H1 (cell line): Measurements from ENCODE around the gene TMEM125. TPM values are rescaled to one million over a fixed set of nuclear protein-coding genes. Genes with fewer than 3 reads are reported as not detected.

Experiments used
- CTCF ChIA-PET: fragments of 300-600 bp; sonication (Branson Sonifier 250); formaldehyde crosslinking; loops from one replicate; lab custom pipeline; 2021; ENCODE audit not compliant: partially characterized antibody; lab: Charles Lee
- POLR2A ChIA-PET: fragments of 300-600 bp; sonication (Branson Sonifier 250); formaldehyde crosslinking; loops from one replicate; lab custom pipeline; 2021; ENCODE audit warnings: inconsistent platforms; ENCODE audit not compliant: partially characterized antibody; lab: Charles Lee
- DNase-seq, 2 experiments: peaks; one replicate each; pipeline versions ENCODE4 v3.0.0 to v3.0.0-alpha.2; 2010 to 2022; ENCODE audit warnings: low spot score in 2 of 2, low read depth in 1 of 2, mixed read lengths in 1 of 2
- FAIRE-seq: peaks from 2 replicates; lab custom pipeline; 2011; peaks lifted over from hg19 to GRCh38; lab: Jason Lieb, UNC
- H2AFZ ChIP-seq: 2 replicates; pipeline ENCODE4 v1.8.1; 2012; ENCODE audit warnings: low read length, inconsistent platforms
- H2AK5ac ChIP-seq: 2 replicates; pipeline ENCODE4 v1.6.1; 2013; ENCODE audit warnings: low read depth, low read length
- H2BK120ac ChIP-seq: replicated peaks from 2 replicates; pipeline ENCODE3; 2013; ENCODE audit warnings: low read depth, low read length, inconsistent platforms
- H2BK12ac ChIP-seq: 2 replicates; pipeline ENCODE4 v1.6.1; 2013; ENCODE audit warnings: low read depth, low read length
- H2BK15ac ChIP-seq: 2 replicates; pipeline ENCODE4 v1.6.1; 2013; ENCODE audit warnings: low read length
- H2BK20ac ChIP-seq: 2 replicates; pipeline ENCODE4 v1.6.1; 2013; ENCODE audit warnings: low read length
- H2BK5ac ChIP-seq: 2 replicates; pipeline ENCODE4 v1.6.1; 2013; ENCODE audit warnings: low read depth, low read length
- H3K14ac ChIP-seq: 2 replicates; pipeline ENCODE4 v1.6.1; 2013; ENCODE audit warnings: inconsistent platforms; ENCODE audit not compliant: insufficient read length
- H3K18ac ChIP-seq: 2 replicates; pipeline ENCODE4 v1.6.1; 2013; ENCODE audit warnings: low read length; ENCODE audit errors: extremely low read depth
- H3K23ac ChIP-seq: 2 replicates; pipeline ENCODE4 v1.6.1; 2013; ENCODE audit warnings: inconsistent platforms; ENCODE audit not compliant: insufficient read length
- H3K23me2 ChIP-seq: 2 replicates; pipeline ENCODE4 v1.6.1; 2013; ENCODE audit warnings: low read depth, low read length
- H3K27ac ChIP-seq: 2 replicates; pipeline ENCODE4 v1.6.1; 2011; ENCODE audit warnings: low read depth, low read length, inconsistent platforms
- H3K27me3 ChIP-seq, 4 experiments: replicated peaks in 1 of 4; 1 replicate in 1 of 4; 2 replicates in 3 of 4; pipeline versions ENCODE4 v1.6.1 to v1.8.1; 2011 to 2013; ENCODE audit warnings: low read length in 3 of 4, mild to moderate bottlenecking in 3 of 4, inconsistent platforms in 2 of 4, mixed read lengths in 2 of 4, moderate library complexity in 1 of 4; ENCODE audit not compliant: control insufficient read depth in 3 of 4, insufficient read depth in 3 of 4; ENCODE audit errors: extremely low read depth in 1 of 4
- H3K36me3 ChIP-seq, 4 experiments: 2 replicates each; pipeline versions ENCODE4 v1.6.1 to v1.8.1; 2011 to 2013; ENCODE audit warnings: mild to moderate bottlenecking in 4 of 4, low read length in 3 of 4, moderate library complexity in 2 of 4, control low read depth in 1 of 4, inconsistent platforms in 1 of 4; ENCODE audit not compliant: insufficient read depth in 4 of 4, control insufficient read depth in 2 of 4
- H3K4ac ChIP-seq: replicated peaks from 2 replicates; pipeline ENCODE3; 2013; ENCODE audit warnings: low read length, low read depth, mixed read lengths, inconsistent platforms; ENCODE audit not compliant: insufficient read length
- H3K4me1 ChIP-seq, 4 experiments: replicated peaks in 1 of 4; 1 replicate in 1 of 4; 2 replicates in 3 of 4; pipeline versions ENCODE4 v1.6.1 to v1.8.1; 2011 to 2013; ENCODE audit warnings: low read length in 3 of 4, inconsistent platforms in 2 of 4, mixed read lengths in 1 of 4; ENCODE audit not compliant: insufficient read depth in 4 of 4, control insufficient read depth in 3 of 4
- H3K4me2 ChIP-seq, 2 experiments: 2 replicates each; pipeline versions ENCODE4 v1.6.1 to v1.8.1; 2011 to 2013; ENCODE audit warnings: low read depth in 2 of 2, low read length in 2 of 2, control low read depth in 1 of 2, inconsistent platforms in 1 of 2, mild to moderate bottlenecking in 1 of 2; ENCODE audit not compliant: insufficient read depth in 1 of 2
- H3K4me3 ChIP-seq, 4 experiments: fragments of 200-600, 300-600 bp in 1 of 4; sonication (generic), shearing (Covaris generic), sonication (Bioruptor Twin) in 1 of 4; 2 replicates each; pipeline versions ENCODE4 v1.5.1 to v1.8.1; 2011 to 2016; ENCODE audit warnings: low read length in 4 of 4, low read depth in 3 of 4, control low read depth in 2 of 4, inconsistent platforms in 2 of 4, mild to moderate bottlenecking in 2 of 4, mixed read lengths in 1 of 4, moderate library complexity in 1 of 4; ENCODE audit not compliant: insufficient read depth in 2 of 4; ENCODE audit errors: extremely low read depth in 1 of 4
- H3K56ac ChIP-seq: replicated peaks from 2 replicates; pipeline ENCODE3; 2013; ENCODE audit warnings: low read depth, mild to moderate bottlenecking, mixed read lengths, low read length, inconsistent platforms; ENCODE audit not compliant: insufficient read length
- H3K79me1 ChIP-seq: 2 replicates; pipeline ENCODE4 v1.6.1; 2013; ENCODE audit warnings: low read depth, low read length, control low read depth
- H3K79me2 ChIP-seq, 2 experiments: 2 replicates each; pipeline versions ENCODE4 v1.6.1 to v1.8.1; 2012 to 2013; ENCODE audit warnings: low read length in 2 of 2, mild to moderate bottlenecking in 2 of 2, inconsistent platforms in 1 of 2; ENCODE audit not compliant: insufficient read depth in 2 of 2, control insufficient read depth in 1 of 2
- H3K9ac ChIP-seq, 4 experiments: replicated peaks in 1 of 4; 1 replicate in 1 of 4; 2 replicates in 3 of 4; pipeline versions ENCODE4 v1.6.1 to v1.8.1; 2011 to 2013; ENCODE audit warnings: low read depth in 3 of 4, low read length in 3 of 4, control low read depth in 2 of 4, mild to moderate bottlenecking in 2 of 4, moderate library complexity in 2 of 4, inconsistent platforms in 1 of 4; ENCODE audit errors: extremely low read depth in 1 of 4
- H3K9me3 ChIP-seq, 2 experiments: 2 replicates each; pipeline versions ENCODE4 v1.6.1 to v1.8.1; 2012 to 2013; ENCODE audit warnings: mild to moderate bottlenecking in 2 of 2, moderate library complexity in 2 of 2, control low read depth in 1 of 2, inconsistent platforms in 1 of 2, low read depth in 1 of 2, low read length in 1 of 2, mixed read lengths in 1 of 2; ENCODE audit not compliant: insufficient read depth in 2 of 2
- H4K20me1 ChIP-seq, 2 experiments: replicated peaks in 1 of 2; 2 replicates each; pipeline versions ENCODE3 to v1.8.1; 2011 to 2013; ENCODE audit warnings: inconsistent platforms in 2 of 2, low read length in 2 of 2, mild to moderate bottlenecking in 1 of 2; ENCODE audit not compliant: insufficient read depth in 2 of 2, control insufficient read depth in 1 of 2
- H4K5ac ChIP-seq: 2 replicates; pipeline ENCODE4 v1.6.1; 2013; ENCODE audit warnings: low read length, low read depth, mixed read lengths, inconsistent platforms; ENCODE audit not compliant: insufficient read length
- H4K8ac ChIP-seq: 2 replicates; pipeline ENCODE4 v1.8.0; 2013; ENCODE audit warnings: mild to moderate bottlenecking, moderate library complexity, low read length, inconsistent platforms; ENCODE audit not compliant: insufficient read depth; ENCODE audit errors: extremely low read depth
- H4K91ac ChIP-seq: replicated peaks from 2 replicates; pipeline ENCODE3; 2013; ENCODE audit warnings: low read length, mixed read lengths, inconsistent platforms; ENCODE audit not compliant: insufficient read length
- CBX8 ChIP-seq: fragments of 300-800, 300-1000 bp; sonication (generic); IDR thresholded peaks from 2 replicates; pipeline ENCODE4 v1.7.1; 2016; ENCODE audit warnings: low read depth, low read length, borderline replicate concordance
- CHD2 ChIP-seq: IDR thresholded peaks from 2 replicates; pipeline ENCODE4 v1.6.1; 2012; ENCODE audit warnings: low read length, improper control_type of control experiment
- JUND ChIP-seq: IDR thresholded peaks from 2 replicates; pipeline ENCODE4 v1.6.1; 2011; ENCODE audit warnings: mild to moderate bottlenecking, improper control_type of control experiment, low read length
- POU5F1 ChIP-seq: IDR thresholded peaks from 2 replicates; pipeline ENCODE4 v1.6.1; 2011; ENCODE audit warnings: low read depth, mild to moderate bottlenecking, low read length, moderate library complexity
- RAD21 ChIP-seq, 2 experiments: IDR thresholded peaks in 1 of 2; conservative IDR thresholded peaks in 1 of 2; 2 replicates each; pipeline ENCODE4 v1.6.1; 2011; ENCODE audit warnings: low read depth in 2 of 2, low read length in 2 of 2, improper control_type of control experiment in 1 of 2, inconsistent platforms in 1 of 2, mild to moderate bottlenecking in 1 of 2, moderate library complexity in 1 of 2
- RFX5 ChIP-seq: IDR thresholded peaks from 2 replicates; pipeline ENCODE4 v1.6.1; 2011; ENCODE audit warnings: low read depth, low read length, improper control_type of control experiment, borderline replicate concordance
- SIN3A ChIP-seq, 2 experiments: IDR thresholded peaks in 1 of 2; conservative IDR thresholded peaks in 1 of 2; 2 replicates each; pipeline ENCODE4 v1.6.1; 2011 to 2012; ENCODE audit warnings: low read length in 2 of 2, improper control_type of control experiment in 1 of 2, low read depth in 1 of 2, mild to moderate bottlenecking in 1 of 2
- SP1 ChIP-seq: IDR thresholded peaks from 2 replicates; pipeline ENCODE4 v1.6.1; 2011; ENCODE audit warnings: low read depth, low read length
- TAF1 ChIP-seq: IDR thresholded peaks from 2 replicates; pipeline ENCODE4 v1.6.1; 2011; ENCODE audit warnings: mild to moderate bottlenecking, low read depth, low read length
- TCF12 ChIP-seq: IDR thresholded peaks from 2 replicates; pipeline ENCODE4 v1.6.1; 2011; ENCODE audit warnings: low read depth, mild to moderate bottlenecking, low read length
- WGBS, 2 experiments: shearing (Covaris generic) in 1 of 2; methylation state at CpG; one replicate each; pipeline versions ENCODE4 v1.1.6 to v1.1.7; 2013 to 2015; ENCODE audit warnings: low lambda C conversion rate in 2 of 2, mixed read lengths in 2 of 2, inconsistent platforms in 1 of 2, low coverage in 1 of 2, missing lambda C conversion rate in 1 of 2; ENCODE audit not compliant: insufficient replicate concordance in 2 of 2, insufficient coverage in 1 of 2, insufficient read length in 1 of 2; ENCODE audit errors: extremely low coverage in 1 of 2, missing lambda C conversion rate in 1 of 2; 5-methylcytosine and 5-hydroxymethylcytosine counted together
- polyA plus RNA-seq, 7 experiments: library from polyadenylated mRNA; depleted of rRNA in 3 of 7; stranded (reverse) in 5 of 7; unstranded in 2 of 7; fragments of >200 nt in 5 of 7; fragments of 200-250 nt in 2 of 7; gene quantifications; 1 replicate in 5 of 7; 2 replicates in 1 of 7; 4 replicates in 1 of 7; pipeline versions ENCODE4 v1.2.1 to v1.2.3, GENCODE V29; 2011 to 2013; ENCODE audit warnings: missing spikeins in 2 of 7, mixed read lengths in 2 of 7
- total RNA-seq: library from RNA; stranded (reverse); fragmentation: NEBNext Ultra II Directional; extraction: Animal tissue kit (Norgen Biotek cat#: 25700); gene quantifications from 2 replicates; pipeline ENCODE4 v1.2.1, GENCODE V29; 2021

Gene TMEM125
- total and polyA plus RNA-seq, 2 of the 8 experiments (the other 6 are each of a cell fraction or from before 2014, with no cell fraction given) = 26.5 to 46.7 TPM

DNA sequence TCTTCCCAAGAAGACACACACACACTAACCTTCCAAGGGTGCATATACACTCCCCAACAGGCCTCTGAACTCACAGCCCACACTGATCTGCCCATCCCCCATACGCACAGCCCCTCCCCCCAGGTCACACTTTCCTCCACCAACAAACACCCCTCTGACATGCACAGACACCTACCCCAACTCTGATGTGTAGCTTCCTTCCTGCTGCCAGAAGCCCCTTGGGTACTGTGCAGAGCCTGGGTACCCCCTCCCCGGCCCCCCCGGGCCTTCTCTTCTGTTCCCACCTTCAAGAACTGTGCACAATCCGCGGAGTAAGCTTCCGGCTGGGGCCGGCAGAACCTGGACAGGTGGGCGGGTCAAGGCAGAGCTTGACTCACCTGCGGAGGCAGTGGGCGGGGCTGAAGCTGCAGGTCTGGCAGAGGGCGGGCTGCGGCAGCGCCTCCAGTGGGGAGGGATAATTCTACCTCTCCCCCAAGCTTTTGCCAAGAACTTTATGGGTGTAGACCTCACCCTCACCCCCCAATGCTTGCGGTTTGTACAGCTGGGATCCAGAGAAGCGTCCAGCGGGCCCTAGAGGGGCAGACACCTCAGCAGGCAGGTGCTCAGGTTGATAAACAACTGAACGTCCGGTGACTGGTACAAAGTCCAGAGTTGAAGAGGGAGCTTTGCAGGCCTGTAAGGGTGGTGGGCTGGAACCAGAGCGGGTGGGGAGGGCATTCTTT, 15.6 kb downstream of the TMEM125 start, which contains the start of gene C1orf210:
Gene C1orf210, minus strand, starts transcription at position 313 of the 722 bp plus-strand sequence. CDS start 2,311 bp downstream, outside the sequence.
- no peaks in the 10 kb centered on the region; a peak in 1 of 7 replicates for H3K27me3 ChIP-seq
- peak within 1 kb of the TSS; percentile 99 for H2BK15ac ChIP-seq
- peak within 1 kb of the TSS; percentile 90 for H2BK5ac ChIP-seq
- peak within 1 kb of the TSS; percentile 72 to 99 for H3K4me2 ChIP-seq
- peak within 1 kb of the TSS; percentile 21; the same call in 1 of the 2 replicates for H2BK20ac ChIP-seq
- peak within 1 kb of the TSS; percentile 45 for H4K5ac ChIP-seq
- peak within 1 kb of the TSS in 3 of 4 experiments; percentile 15 to 76 (median 38); a peak in 4 of 7 replicates for H3K9ac ChIP-seq
- H3K9me3 ChIP-seq = no peaks in the 10 kb centered on the region
- H3K18ac ChIP-seq = peak within 1 kb of the TSS; percentile 51
- no peaks in the 10 kb centered on the region for H4K20me1 ChIP-seq
- no peaks in the 10 kb centered on the region for H3K36me3 ChIP-seq
- DNase-seq = peak; percentile 71 to 93
- H3K4me1 ChIP-seq = peaks cover 0 to 15% (median 12%) of the 10 kb centered on the region in 4 experiments; a peak in 6 of 7 replicates
- peak within 1 kb of the TSS; percentile 96 for H2AK5ac ChIP-seq
- H3K14ac ChIP-seq = no peak within 1 kb of the TSS
- no peaks in the 10 kb centered on the region; the same call in none of the 2 replicates for H3K79me1 ChIP-seq
- no peak within 1 kb of the TSS for H3K23ac ChIP-seq
- peaks cover 3% of the 10 kb centered on the region; the same call in 1 of the 2 replicates for H3K23me2 ChIP-seq
- FAIRE-seq = peak; percentile 78
- peak within 1 kb of the TSS; percentile 89 for H4K8ac ChIP-seq
- WGBS, 2 experiments = 15% methylated on average over 17 of the region's 19 CpGs; no CpG with 5 or more reads in 1 of the 2 experiments
- CTCF ChIA-PET = interaction anchor here (0.6 to 3.8 kb wide), 32 partner anchors 8 to 454 kb away, joined by 3 to 26 read pairs (median 4); partner anchors contain the start of genes MED8, SZT2, TIE1 and TMEM125
- H3K79me2 ChIP-seq = no peaks in the 10 kb centered on the region
- peak within 1 kb of the TSS; percentile 83 for H2AFZ ChIP-seq
- peak within 1 kb of the TSS; percentile 76 for H4K91ac ChIP-seq
- POLR2A ChIA-PET = interaction anchor here (0.6 to 4.4 kb wide), 9 partner anchors 9 to 108 kb away, joined by 3 to 31 read pairs (median 5); partner anchors contain the start of genes CDC20 and TMEM125
- H2BK12ac ChIP-seq = peak within 1 kb of the TSS; percentile 97
- no peak within 1 kb of the TSS for H3K56ac ChIP-seq
- peak within 1 kb of the TSS; percentile 7; the same call in 1 of the 2 replicates for H3K27ac ChIP-seq
- H2BK120ac ChIP-seq = no peak within 1 kb of the TSS
- H3K4me3 ChIP-seq = peak within 1 kb of the TSS; percentile 41 to 64 (median 60)
- H3K4ac ChIP-seq = peak within 1 kb of the TSS; percentile 46
- TF ChIP-seq RAD21 (IDR thresholded peaks at IDR 0.05 in 1 of 2, conservative IDR thresholded peaks at IDR 0.05 in 1 of 2; ENCODE audit: low read depth in 2 of 2, low read length in 2 of 2) (peak; percentile 38 to 40; a peak in 2 of 4 replicates), SIN3A (conservative IDR thresholded peaks at IDR 0.05 in 1 of 2, IDR thresholded peaks at IDR 0.05 in 1 of 2; ENCODE audit: low read depth in 1 of 2, low read length in 2 of 2) (peak in 1 of 2 experiments; percentile 77; a peak in 1 of 4 replicates), SP1 (0 out of 2 replicates have a peak, but pooled peaks have one; percentile 39), POU5F1 (peak; percentile 83), JUND (peak; percentile 36; the same call in 1 of the 2 replicates), CHD2 (0 out of 2 replicates have a peak, but pooled peaks have one; percentile 14), TCF12 (0 out of 2 replicates have a peak, but pooled peaks have one; percentile 53), CBX8 (no peak), RFX5 (no peak), TAF1 (peak; percentile 51; the same call in 1 of the 2 replicates)
